ENCODE data around the gene ZCCHC3. TPM values are rescaled to one million over a fixed set of nuclear protein-coding genes. Genes with fewer than 3 reads are reported as not detected.

The ZCCHC3 gene
- total and polyA plus RNA-seq, 7 donors = 6.0 to 22.1 (median 11.7) TPM

DNA sequence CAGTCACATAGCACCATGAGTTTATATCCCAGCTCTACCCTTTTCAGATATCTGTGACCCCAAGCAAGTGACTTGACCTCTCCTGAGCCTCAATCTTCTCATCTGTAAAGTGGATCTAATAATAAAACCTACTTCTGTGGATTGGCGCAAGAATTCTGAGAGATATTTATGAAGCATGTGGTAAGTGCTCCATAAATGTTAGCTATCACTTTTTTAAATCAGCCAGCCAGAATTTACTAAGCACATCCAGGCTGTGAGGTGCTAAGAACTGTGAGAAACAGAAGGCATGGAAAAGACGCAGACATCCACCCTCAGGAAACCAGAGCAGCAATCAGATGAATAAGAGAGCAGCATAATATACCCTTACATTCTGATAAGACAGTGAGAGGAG lies 7.7 kb upstream of the ZCCHC3 start:
- Histone ChIP-seq H3K9me3 (no peaks in the 10 kb centered on the region), H3K27ac (peak overlapping the region; percentile 80 to 87 (median 86)), H3K4me1 (peaks cover 0 to 18% (median 10%) of the 10 kb centered on the region in 4 donors), H3K27me3 (no peaks in the 10 kb centered on the region), H3K36me3 (no peaks in the 10 kb centered on the region), H3K4me3 (peak overlapping the region; percentile 48 to 72 (median 62))
- no peak for DNase-seq
- 27 to 49% methylated on average over 2 of the region's 2 CpGs for WGBS, 2 donors
- intact Hi-C loops (cut with DNase I) = loop anchor here (1.0 kb wide), 1 partner anchor 38 kb away; no protein-coding TSS in a partner anchor
- TF ChIP-seq POLR2A (IDR thresholded peaks at IDR 0.05) (no peak), POLR2AphosphoS5 (IDR thresholded peaks at IDR 0.05) (no peak), EP300 (IDR thresholded peaks at IDR 0.05) (no peak)
- TF ChIP-seq, protein P1, sequence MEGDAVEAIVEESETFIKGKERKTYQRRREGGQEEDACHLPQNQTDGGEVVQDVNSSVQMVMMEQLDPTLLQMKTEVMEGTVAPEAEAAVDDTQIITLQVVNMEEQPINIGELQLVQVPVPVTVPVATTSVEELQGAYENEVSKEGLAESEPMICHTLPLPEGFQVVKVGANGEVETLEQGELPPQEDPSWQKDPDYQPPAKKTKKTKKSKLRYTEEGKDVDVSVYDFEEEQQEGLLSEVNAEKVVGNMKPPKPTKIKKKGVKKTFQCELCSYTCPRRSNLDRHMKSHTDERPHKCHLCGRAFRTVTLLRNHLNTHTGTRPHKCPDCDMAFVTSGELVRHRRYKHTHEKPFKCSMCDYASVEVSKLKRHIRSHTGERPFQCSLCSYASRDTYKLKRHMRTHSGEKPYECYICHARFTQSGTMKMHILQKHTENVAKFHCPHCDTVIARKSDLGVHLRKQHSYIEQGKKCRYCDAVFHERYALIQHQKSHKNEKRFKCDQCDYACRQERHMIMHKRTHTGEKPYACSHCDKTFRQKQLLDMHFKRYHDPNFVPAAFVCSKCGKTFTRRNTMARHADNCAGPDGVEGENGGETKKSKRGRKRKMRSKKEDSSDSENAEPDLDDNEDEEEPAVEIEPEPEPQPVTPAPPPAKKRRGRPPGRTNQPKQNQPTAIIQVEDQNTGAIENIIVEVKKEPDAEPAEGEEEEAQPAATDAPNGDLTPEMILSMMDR (IDR thresholded peaks at IDR 0.05) = no peak

DNA sequence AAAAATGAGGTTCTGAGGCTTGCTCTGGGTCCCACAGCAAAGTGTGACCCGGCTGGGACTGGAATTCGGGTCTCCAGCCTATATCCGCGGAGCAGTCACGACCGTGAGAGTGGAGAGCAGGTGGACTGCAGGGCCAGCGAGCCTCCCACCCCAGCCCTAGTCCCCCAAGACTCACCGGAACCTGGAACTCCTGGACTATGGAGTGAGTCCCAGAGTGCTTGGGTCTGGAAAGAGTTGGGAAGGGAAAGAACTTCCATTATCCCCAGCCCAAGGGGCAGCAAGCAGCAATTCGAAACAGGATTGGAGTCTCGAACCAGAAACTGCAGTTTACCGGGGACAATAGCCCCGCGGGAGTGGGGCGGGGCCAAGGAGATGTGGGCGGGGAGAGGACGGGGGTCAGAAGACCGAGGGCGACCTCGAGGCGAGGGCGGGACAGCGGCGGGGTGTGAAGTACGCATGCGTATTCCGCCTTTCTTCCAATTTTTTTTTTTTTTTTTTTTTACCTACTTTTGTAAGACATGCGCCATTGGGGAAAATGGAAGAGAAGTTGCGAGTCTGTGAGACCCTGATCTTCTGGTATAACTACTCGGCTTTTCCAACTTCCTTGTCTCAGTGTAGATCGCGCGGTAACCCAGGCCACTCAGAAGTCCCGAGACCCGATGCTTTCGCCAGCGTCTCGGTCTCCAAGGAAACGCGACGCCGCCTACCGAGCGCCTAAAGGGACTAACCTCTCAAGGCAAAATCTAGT lies 7.1 kb upstream of the ZCCHC3 start, which contains the start of gene C20orf96:
TSS of gene C20orf96 (minus strand) at position 667 of the 748 bp plus-strand sequence. CDS start at position 527, 140 bp downstream.
- intact Hi-C loops (cut with DNase I) = loop anchor here (1.0 kb wide), 1 partner anchor 37 kb away; no protein-coding TSS in a partner anchor
- no peaks in the 10 kb centered on the region for H3K9me3 ChIP-seq
- no peaks in the 10 kb centered on the region for H3K27me3 ChIP-seq
- peaks cover 0 to 18% (median 10%) of the 10 kb centered on the region in 4 donors for H3K4me1 ChIP-seq
- peak; percentile 95 for DNase-seq
- H3K36me3 ChIP-seq = no peaks in the 10 kb centered on the region
- peak within 1 kb of the TSS; percentile 80 to 87 (median 86) for H3K27ac ChIP-seq
- WGBS, 2 donors = 0% methylated on average over 43 of the region's 43 CpGs
- peak within 1 kb of the TSS; percentile 48 to 72 (median 62) for H3K4me3 ChIP-seq
- TF ChIP-seq EP300 (IDR thresholded peaks at IDR 0.05) = no peak
- TF ChIP-seq POLR2AphosphoS5 (IDR thresholded peaks at IDR 0.05) = peak in 2 of 4 donors; percentile 9 to 50
- TF ChIP-seq, protein P1 (IDR thresholded peaks at IDR 0.05) = peak in 3 of 4 experiments; percentile 23 to 57 (median 42)
- TF ChIP-seq POLR2A (IDR thresholded peaks at IDR 0.05) = no peak

DNA sequence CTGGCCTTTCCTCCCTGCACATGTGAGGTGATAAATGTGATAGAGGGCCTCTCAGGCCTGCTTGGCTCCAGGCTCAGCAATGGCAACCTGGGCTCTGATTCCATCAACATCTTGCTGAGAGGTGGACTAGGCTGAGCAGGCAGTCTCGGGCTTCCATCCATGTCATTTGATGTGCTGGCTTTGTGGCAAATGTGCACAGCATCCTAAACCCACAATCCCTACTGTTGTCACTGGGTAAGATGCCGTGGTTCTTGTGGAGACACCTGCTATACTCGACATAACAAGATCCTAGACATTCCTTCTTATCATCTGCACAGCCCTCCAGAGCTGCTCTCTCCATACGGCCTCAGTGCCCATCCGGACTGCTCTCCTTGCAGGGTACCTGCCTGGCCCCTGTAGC lies 2.8 kb upstream of the ZCCHC3 start:
- intact Hi-C loops (cut with DNase I) = no loop called here
- DNase-seq = no peak
- H3K4me3 ChIP-seq = no peak overlapping the region
- H3K36me3 ChIP-seq = no peaks in the 10 kb centered on the region
- no peak for TF ChIP-seq EP300 (IDR thresholded peaks at IDR 0.05)
- no peak for TF ChIP-seq POLR2A (IDR thresholded peaks at IDR 0.05)
- TF ChIP-seq, protein P1 (IDR thresholded peaks at IDR 0.05) = no peak
- TF ChIP-seq POLR2AphosphoS5 (IDR thresholded peaks at IDR 0.05) = no peak
- H3K27ac ChIP-seq = no peak overlapping the region
- peaks cover 0 to 32% (median 29%) of the 10 kb centered on the region in 4 donors for H3K4me1 ChIP-seq
- no peaks in the 10 kb centered on the region for H3K27me3 ChIP-seq
- no peaks in the 10 kb centered on the region for H3K9me3 ChIP-seq
- WGBS, 2 donors = 90 to 92% methylated on average over 5 of the region's 5 CpGs

DNA sequence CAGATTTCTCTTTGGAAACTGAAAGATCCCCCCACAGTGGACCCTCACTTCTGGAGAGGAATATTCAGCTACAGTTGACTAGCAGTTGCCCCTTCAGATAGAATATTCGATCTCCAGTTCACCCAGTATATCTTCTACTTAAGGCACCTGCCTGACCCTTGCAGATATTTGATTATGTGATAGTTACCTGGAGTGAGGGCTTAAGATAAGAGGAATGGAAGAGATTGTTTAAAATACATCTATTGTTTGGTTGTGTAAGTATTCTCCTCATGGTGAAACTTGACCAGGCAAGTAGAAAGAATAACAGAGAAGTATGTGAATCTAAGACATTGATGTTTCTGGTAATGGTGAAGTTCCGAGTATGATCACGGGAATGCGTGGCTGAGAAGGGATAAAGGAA lies 1.6 kb upstream of the ZCCHC3 start:
- Histone ChIP-seq H3K4me1 (peaks cover 0 to 39% (median 36%) of the 10 kb centered on the region in 4 donors), H3K4me3 (no peak overlapping the region), H3K27me3 (no peaks in the 10 kb centered on the region), H3K27ac (no peak overlapping the region), H3K9me3 (no peaks in the 10 kb centered on the region), H3K36me3 (no peaks in the 10 kb centered on the region)
- TF ChIP-seq EP300 (IDR thresholded peaks at IDR 0.05) (no peak), POLR2AphosphoS5 (IDR thresholded peaks at IDR 0.05) (no peak)
- no peak for DNase-seq
- 93 to 95% methylated on average over 4 of the region's 4 CpGs for WGBS, 2 donors
- intact Hi-C loops (cut with DNase I) = no loop called here
